Stimulated activated CD8-positive, alpha-beta memory T cell treated with anti-CD3 and anti-CD28 coated beads, Interleukin-7, amount 100 ng/mL, for 24 hours (primary cell): ENCODE results near the gene C22orf23.
"Not testable (repeated sequence)": the region's sequence is repeated elsewhere in the genome, so short reads cannot be mapped to it uniquely, and the experiment has no call there.

Source experiments
- DNase-seq: peaks from one replicate; pipeline ENCODE4 v3.0.0-alpha.2; 2020; ENCODE audit warnings: low read depth

C22orf23 gene

DNA sequence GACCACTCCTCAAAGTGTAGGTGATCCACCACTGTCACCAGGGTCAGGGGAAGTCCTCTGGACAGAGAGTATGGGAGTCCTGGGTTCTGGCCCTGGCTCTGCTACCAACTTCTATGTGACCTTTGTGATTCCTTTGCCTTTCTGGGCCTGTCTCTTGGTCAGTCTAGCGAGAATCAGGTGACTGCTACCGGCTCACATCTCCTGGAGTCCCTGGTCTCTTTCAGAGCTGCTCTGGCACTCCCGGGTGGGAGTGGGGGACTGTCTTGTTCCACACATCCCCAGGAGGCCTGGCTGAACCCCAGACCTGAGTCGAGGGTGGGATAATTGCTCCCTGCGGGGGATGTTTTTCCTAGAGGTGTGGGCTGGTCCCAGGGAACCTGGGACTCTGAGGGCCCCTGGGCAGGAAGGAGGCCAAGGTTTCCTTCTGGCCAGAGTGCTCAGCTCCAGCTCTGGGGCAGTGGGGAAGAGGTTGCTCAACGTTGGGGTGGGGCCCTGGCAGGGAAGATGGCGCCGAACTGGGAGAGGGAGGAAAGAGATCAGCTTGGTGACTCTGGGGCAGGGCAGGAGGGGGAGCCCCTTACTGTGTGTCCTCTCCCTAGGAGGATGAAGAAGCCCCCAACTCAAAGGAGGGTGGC, 28.9 kb upstream of the C22orf23 start:
- no peak for DNase-seq

DNA sequence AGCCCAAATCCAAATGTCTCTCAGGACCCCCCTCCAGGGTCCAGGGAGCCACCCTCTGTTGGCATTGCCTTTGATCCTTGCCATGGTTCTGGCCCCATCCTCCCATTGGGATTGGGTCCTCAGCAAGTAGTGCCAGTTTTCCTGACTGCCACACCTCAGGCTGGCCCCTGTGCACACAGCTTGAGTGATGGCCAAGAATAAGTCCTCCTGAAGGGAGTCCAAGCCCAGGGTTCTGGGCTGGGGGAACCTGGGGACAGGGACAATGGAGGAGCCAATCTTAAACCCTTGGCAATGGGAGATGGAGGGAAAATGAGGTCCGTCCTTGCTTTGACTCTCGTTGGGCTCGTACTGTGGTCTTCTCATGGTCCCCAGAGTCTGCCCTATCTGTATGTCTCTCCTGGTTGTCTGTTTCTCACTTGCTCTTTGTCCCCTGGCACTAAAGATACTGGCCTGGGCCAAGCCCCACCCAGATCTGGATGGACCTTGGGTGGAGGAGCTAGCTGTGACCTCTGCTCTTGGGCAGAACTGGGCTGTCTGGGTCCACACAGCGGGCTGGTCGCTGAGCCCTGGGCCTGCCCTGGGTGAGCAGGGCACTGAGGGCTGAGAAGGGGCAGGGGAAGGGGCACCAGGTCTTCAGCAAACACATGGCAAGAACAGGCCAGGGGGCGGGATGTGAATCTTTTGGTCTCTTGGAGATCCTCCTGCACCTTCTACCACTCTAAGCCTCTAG, 28.0 kb upstream of the C22orf23 start:
- no peak for DNase-seq

GRCh38 chr22:37979782-37980181, 26.4 kb upstream of the C22orf23 start:
- DNase-seq = no peak

- no peak for DNase-seq
These were observed 23.1 kb upstream of the C22orf23 start for GRCh38 chr22:37976547-37976946.

DNA sequence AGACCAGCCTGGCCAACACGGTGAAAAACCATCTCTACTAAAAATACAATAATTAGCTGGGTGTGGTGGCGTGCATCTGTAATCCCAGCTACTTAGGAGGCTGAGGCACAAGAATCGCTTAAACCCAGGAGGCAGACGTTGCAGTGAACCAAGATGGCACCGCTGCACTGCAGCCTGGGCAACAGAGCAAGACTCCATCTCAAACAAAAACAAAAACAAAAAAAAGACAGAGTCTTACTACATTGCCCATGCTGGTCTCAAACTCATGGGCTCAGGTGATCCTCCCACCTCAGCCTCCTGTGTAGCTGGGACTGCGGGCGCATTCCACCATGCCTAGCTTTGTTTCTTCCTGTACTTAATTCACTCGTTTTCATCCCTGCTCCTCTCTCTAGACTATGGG, 22.6 kb upstream of the C22orf23 start:
- DNase-seq = not testable (repeated sequence)

GRCh38 chr22:37975153-37975552, 21.8 kb upstream of the C22orf23 start:
- no peak for DNase-seq

DNA sequence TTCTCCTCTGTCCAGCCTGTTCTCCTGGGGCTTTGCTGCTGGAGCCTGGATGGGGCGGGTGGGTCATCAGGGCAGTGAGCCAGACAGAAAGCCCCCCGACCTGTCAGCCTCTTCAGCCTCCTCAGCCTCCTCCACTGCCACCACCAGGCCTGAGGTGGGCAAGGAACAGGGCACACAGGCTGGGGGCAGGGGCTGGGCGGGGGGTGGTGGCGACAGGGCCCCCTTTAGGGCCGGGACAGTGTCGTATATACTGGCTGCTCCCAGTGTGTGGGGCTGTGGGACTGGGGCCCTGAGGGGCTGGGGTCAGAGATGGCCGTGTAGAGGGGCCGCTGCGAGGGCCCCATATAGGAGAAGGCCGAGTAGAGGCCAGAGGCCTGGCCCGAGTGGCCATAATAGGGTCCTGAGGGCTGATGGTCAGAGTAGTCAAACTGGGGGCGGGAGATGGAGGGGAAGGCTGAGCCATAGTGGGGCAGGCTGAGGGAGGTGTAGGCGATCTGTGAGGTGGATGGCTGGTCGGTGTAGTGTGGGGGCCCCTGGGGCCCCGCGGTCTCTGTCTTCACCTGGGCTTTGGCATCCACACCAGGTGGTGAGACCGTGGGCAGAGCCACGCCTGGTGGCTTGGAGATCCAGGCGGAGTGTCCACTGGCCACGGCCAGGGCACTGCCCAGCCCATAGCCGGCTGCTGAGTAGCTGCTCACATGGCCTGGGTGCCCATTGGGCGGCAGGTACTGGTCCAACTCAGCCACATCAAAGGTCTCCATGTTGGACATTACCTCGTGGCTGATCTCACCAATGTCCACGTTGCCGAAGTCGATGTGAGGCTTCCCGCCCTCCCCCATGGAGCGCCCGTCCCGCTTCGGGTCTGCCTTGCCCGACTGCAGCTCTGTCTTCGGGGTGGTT, 20.1 kb upstream of the C22orf23 start:
- no peak for DNase-seq

DNA sequence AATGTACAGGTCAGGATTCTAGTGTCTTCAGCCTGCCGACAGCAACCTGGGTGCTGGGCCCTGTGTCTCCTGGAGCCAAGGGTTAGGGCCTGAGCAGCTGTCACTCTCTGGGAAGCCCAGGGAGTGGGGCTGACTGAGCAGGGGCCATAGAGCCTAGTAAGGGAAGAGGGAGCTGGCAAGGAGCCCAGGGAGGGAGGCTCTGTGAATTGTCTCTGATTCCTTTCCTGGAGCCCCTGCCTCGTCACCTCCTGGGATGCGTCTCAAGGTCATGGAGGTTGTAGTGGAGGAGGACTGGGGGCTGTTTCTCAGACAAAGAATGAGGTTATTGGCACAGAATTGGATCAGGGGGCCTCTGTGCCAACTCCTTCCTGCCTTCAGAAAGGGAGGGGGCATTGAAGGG, 19.1 kb upstream of the C22orf23 start:
- no peak for DNase-seq

DNA sequence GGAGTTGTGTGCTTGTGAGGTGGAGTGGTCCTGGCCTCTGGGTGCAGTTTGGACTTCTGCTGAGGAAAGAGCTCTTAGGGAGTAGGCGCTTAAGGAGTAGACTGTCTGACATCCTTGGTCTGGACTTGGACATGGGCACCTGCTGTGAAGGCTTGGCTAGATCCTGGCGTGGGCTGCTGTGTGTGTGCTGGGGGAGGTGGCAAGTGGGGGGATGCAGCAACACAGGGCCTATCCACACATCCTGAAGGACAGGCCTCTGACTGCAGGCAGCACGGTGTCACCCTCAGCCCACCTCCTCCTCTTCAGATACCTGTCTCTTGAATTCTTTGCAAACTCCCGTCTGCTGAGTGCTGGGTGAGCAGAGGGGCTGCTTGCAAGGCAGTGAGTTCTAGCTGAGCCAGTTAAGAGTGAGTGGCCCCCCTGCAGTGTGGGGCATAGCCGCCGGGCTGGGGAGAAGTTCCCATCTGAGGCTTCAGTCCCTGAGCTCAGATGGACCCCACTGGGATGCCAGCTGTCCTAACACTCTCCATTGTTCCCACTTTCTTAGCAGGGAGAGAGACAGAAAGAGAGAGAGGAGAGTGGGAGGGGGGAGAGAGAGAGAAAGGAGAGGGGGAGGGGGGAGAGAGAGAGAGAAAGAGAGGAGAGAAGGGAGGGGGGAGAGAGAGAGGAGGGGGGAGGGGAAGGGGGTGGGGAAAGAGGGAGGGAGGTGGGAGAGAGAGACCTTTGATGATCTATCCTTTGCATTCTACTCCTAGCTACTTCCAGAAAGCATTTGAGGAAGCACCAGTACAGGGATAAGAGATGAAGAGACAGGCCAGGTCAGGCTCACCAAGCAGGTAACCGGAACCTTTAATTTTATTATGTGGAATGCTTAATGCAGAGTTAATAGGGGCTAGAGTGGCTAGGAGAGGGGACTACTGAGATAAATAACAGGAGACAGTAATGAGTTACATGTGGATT, 18.4 kb upstream of the C22orf23 start:
- DNase-seq = no peak

- no peak for DNase-seq
These were observed 17.5 kb upstream of the C22orf23 start for GRCh38 chr22:37970864-37971263.

DNA sequence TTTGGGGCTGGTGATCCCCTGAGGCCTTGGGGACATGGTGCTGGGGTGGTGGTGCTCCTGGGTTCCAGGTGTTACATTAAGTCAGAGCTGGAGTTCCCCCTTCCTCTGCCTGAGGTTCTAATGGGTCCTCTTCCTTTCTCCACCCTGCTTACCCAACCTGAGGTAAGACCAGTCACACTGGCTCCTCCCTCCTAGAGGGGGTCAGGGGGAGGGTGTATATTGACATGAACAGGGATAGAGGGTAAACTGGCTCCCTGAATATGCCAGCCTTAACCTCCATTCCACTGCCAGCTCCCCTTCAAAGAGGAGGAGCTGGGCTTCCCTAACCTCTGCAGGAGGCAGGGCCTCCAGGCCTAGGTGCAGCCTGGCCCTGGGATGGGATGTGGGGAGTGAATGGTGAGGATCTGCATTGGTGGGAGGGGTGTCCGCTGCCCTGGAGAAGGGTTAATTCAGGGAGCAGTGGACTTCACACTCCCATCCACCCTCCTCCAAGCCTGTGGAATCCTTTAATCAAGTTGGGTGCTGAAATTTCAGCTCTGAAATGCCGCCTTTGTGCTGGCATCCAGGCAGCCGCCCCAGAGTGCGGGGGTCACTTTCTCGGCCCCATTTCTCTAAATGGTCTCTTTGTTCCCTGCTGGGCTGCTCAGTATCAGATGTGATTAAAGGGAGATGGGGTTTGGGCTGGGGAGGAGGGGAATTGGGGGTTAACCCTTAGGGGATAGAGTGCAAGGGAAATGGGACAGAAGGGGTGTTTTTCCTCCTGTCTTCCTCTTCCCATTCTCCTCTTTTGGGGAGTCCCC, 15.3 kb upstream of the C22orf23 start:
- DNase-seq = no peak

DNA sequence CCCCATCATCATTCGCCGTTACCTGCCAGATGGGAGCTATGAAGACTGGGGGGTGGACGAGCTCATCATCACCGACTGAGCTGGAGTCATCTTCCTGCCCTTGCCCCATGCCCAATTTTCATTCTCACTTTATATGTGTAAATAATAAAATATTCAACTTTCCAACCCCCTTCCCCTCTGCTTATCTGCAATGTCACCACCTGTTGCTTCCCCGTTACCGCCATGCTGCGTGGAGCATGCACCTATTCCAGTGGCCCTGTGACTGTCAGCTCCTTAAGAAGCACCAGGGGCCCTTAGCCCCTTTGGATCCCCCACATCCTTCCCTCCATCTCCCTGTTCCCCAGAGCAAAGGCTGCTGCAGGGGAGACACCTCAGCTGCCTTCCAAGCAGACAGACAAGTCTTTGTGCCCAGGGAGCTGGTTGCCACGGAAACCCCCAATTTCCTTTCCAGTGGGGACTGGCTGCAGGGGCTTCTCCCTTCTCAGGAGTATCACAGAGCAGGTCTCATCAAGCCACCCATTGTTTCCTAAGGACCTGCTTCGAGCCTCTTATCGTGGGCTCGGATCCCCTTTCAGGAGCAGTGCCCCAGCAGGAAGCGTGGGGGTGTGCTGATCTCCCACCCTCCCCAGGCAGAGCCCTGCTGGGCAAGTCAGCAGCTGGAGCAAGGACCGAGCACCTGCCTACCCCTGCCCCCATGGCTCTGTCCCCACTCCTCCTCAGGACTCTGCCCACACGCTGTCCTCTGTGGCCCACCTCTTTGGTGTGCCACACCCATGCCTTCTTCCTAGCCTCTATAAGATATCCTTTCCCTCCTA, 14.4 kb upstream of the C22orf23 start:
- no peak for DNase-seq

DNA sequence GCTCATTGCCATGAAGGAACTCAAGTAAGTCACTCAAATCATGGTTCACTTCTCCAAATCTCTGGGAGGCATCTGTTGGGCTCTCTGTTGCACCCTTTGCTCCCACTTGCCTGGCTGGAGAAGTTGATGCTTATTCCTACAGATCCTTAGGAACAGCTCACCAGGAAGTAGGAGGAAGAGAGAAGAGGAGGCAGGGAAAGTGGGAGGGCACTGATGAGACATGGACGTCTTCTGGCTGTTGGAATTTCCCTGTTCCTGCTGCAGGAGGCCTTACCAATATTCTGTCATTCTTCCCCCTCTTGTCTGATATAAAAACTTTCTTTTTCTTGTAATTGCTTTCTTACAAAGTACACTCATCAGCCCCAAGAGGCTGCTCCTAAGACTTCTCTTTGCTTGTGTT, 13.7 kb upstream of the C22orf23 start:
- DNase-seq = no peak

- DNase-seq = no peak
These were observed 12.7 kb upstream of the C22orf23 start for GRCh38 chr22:37965940-37966664.

GRCh38 chr22:37961062-37961461, 7.7 kb upstream of the C22orf23 start:
- no peak for DNase-seq

GRCh38 chr22:37959231-37959825, 5.9 kb upstream of the C22orf23 start:
- no peak for DNase-seq

DNA sequence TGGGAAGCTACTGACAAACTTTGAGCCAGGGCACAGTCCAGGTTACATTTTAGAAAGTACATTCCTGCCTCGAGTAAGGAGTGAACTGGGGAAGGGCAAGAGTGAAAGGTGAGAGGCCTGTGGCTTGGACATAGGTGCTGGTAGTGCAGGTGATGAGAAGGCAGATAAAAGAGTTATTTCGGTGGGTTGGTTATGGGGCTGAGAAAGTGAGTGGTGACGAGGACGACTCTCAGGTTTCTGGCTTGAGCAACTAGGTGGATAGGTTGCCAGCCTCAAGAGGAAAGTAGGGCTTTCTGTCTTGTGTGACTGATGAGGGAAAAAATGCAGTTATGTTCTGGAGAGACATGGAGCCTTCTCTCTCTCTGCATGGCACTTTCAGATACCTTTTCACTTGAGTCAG, 3.8 kb upstream of the C22orf23 start:
- no peak for DNase-seq

DNA sequence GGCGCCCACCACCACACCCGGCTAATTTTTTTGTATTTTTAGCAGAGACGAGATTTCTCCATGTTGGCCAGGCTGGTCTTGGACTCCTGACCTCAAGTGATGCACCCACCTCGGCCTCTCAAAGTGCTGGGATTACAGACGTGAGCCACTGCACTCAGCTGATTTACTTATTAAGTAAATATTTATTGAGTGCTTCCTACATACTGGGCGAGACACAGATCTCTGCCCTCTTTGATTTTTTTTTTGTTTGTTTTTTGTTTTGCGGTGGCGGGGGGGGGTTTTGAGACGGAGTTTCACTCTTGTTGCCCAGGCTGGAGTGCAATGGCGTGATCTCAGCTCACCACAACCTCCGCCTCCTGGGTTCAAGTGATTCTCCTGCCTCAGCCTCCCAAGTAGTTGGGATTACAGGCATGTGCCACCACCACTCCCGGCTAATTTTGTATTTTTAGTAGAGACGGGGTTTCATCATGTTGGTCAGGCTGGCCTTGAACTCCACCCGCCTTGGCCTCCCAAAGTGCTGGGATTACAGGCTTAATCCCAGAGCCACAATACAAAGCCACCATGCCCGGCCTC, 2.5 kb upstream of the C22orf23 start:
- not testable (repeated sequence) for DNase-seq

DNA sequence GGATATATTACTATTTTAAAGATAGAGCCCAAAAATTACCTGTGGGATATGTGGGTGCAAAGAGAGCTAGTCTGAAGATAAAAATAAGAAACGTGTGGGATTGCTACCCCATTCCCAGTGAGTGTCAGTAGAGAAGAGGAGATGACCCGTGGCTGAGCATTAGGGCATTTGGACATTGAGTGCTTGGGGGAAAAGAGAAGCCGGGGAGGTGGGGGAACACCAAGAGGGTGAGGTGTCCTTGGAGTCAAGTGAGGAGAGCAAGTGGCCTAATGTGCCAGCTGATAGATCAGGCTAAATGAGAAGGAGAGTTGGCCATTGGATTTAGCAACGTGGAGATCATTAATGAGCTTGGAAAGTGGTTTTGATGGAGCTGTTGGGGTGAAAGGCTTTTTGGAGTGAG, 1.3 kb upstream of the C22orf23 start:
- DNase-seq = no peak
